T47D (cell line): ENCODE results near the gene ZC3H7A.

Source experiments
- DNase-seq, 2 experiments: peaks; one replicate each; pipeline versions ENCODE4 v3.0.0 to v3.0.0-alpha.2; 2011 to 2012; ENCODE audit warnings: low read depth in 1 of 2, low spot score in 1 of 2
- JUND ChIP-seq: IDR thresholded peaks from 2 replicates; pipeline ENCODE4 v1.6.1; 2012; ENCODE audit warnings: low read depth
- in situ Hi-C: cut with HindIII; loops from 2 replicates; pipeline ENCODE4 v1.10.0; 2016; ENCODE audit warnings: low sequenced_read_pairs, low pct_unique_long_range_greater_than_20kb

ZC3H7A gene

GRCh38 chr16:11748404-11749254 is 48.4 kb downstream of the ZC3H7A start:
- DNase-seq: no peak
- no peak for TF ChIP-seq JUND
- in situ Hi-C loops: no loop called here

GRCh38 chr16:11747949-11748403 is 49.1 kb downstream of the ZC3H7A start:
- no peak for DNase-seq
- TF ChIP-seq JUND: no peak
- in situ Hi-C loops: no loop called here

GRCh38 chr16:11744075-11744470 is 53.0 kb downstream of the ZC3H7A start:
- no peak for TF ChIP-seq JUND
- in situ Hi-C loops: no loop called here
- no peak for DNase-seq

- no peak for TF ChIP-seq JUND
- DNase-seq: peak in 1 of 2 experiments; percentile 30
- in situ Hi-C loops: no loop called here
Measured at GRCh38 chr16:11743308-11744074, 53.6 kb downstream of the ZC3H7A start.

GRCh38 chr16:11742536-11743307 is 54.3 kb downstream of the ZC3H7A start, which contains the start of gene TXNDC11:
Gene TXNDC11 (minus strand): TSS chr16:11742857. CDS start chr16:11742730, 127 bp downstream.
- in situ Hi-C loops: no loop called here
- DNase-seq: peak; percentile 87 to 99
- no peak for TF ChIP-seq JUND

- in situ Hi-C loops: no loop called here
- TF ChIP-seq JUND: no peak
- DNase-seq: peak; percentile 21 to 51
Measured at GRCh38 chr16:11742093-11742535, 54.9 kb downstream of the ZC3H7A start.

- in situ Hi-C loops: no loop called here
- TF ChIP-seq JUND: no peak
- no peak for DNase-seq
Measured at GRCh38 chr16:11740567-11740966, 56.5 kb downstream of the ZC3H7A start.

- no peak for DNase-seq
- no peak for TF ChIP-seq JUND
- in situ Hi-C loops: no loop called here
Measured at GRCh38 chr16:11738742-11739544, 58.1 kb downstream of the ZC3H7A start.

- in situ Hi-C loops: no loop called here
Measured at GRCh38 chr16:11737713-11738112, 59.3 kb downstream of the ZC3H7A start.

GRCh38 chr16:11736903-11737302 is 60.2 kb downstream of the ZC3H7A start:
- TF ChIP-seq JUND: no peak
- no peak for DNase-seq
- in situ Hi-C loops: no loop called here

More at GRCh38 chr16:11737713-11738112, 59.3 kb downstream of the ZC3H7A start:
- no peak for TF ChIP-seq JUND
- DNase-seq: no peak

- TF ChIP-seq JUND: no peak
- in situ Hi-C loops: no loop called here
- DNase-seq: no peak
Measured at GRCh38 chr16:11735787-11736186, 61.3 kb downstream of the ZC3H7A start.

GRCh38 chr16:11734653-11735043 is 62.4 kb downstream of the ZC3H7A start:
- DNase-seq: no peak
- in situ Hi-C loops: no loop called here
- no peak for TF ChIP-seq JUND
